BE2C (cell line): ENCODE measurements around the gene PCBP3.

Source experiments
- DNase-seq: peaks from one replicate; pipeline ENCODE4 v3.0.0-alpha.2; 2020
- H3K27me3 ChIP-seq: fragments of 250-450 bp; sonication (Bioruptor Pico); 2 replicates; pipeline ENCODE4 v1.5.1; 2020; ENCODE audit warnings: mild to moderate bottlenecking
- H3K36me3 ChIP-seq: fragments of 250-450 bp; sonication (Bioruptor Pico); 2 replicates; pipeline ENCODE4 v1.5.1; 2020; ENCODE audit warnings: mild to moderate bottlenecking
- H3K4me1 ChIP-seq: fragments of 250-450 bp; sonication (Bioruptor Pico); 2 replicates; pipeline ENCODE4 v1.5.1; 2020
- H3K4me3 ChIP-seq: 2 replicates; pipeline ENCODE4 v1.5.1; 2011; ENCODE audit warnings: low read depth, low read length
- H3K9me3 ChIP-seq: fragments of 250-450 bp; sonication (Bioruptor Pico); 2 replicates; pipeline ENCODE4 v1.5.1; 2020
- TF ChIP-seq, protein P1 (sequence below): IDR thresholded peaks from 2 replicates; pipeline ENCODE4 v1.5.1; 2012; ENCODE audit warnings: mild to moderate bottlenecking, low read depth, low read length

Gene PCBP3

GRCh38 chr21:45897191-45898027, 253.9 kb downstream of the PCBP3 start:
- no peaks in the 10 kb centered on the region for H3K27me3 ChIP-seq
- TF ChIP-seq, protein P1, sequence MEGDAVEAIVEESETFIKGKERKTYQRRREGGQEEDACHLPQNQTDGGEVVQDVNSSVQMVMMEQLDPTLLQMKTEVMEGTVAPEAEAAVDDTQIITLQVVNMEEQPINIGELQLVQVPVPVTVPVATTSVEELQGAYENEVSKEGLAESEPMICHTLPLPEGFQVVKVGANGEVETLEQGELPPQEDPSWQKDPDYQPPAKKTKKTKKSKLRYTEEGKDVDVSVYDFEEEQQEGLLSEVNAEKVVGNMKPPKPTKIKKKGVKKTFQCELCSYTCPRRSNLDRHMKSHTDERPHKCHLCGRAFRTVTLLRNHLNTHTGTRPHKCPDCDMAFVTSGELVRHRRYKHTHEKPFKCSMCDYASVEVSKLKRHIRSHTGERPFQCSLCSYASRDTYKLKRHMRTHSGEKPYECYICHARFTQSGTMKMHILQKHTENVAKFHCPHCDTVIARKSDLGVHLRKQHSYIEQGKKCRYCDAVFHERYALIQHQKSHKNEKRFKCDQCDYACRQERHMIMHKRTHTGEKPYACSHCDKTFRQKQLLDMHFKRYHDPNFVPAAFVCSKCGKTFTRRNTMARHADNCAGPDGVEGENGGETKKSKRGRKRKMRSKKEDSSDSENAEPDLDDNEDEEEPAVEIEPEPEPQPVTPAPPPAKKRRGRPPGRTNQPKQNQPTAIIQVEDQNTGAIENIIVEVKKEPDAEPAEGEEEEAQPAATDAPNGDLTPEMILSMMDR: no peak
- peaks cover 6% of the 10 kb centered on the region for H3K36me3 ChIP-seq
- DNase-seq: no peak
- no peaks in the 10 kb centered on the region for H3K9me3 ChIP-seq
- no peak overlapping the region for H3K4me3 ChIP-seq
- H3K4me1 ChIP-seq: peaks cover 10% of the 10 kb centered on the region

DNA sequence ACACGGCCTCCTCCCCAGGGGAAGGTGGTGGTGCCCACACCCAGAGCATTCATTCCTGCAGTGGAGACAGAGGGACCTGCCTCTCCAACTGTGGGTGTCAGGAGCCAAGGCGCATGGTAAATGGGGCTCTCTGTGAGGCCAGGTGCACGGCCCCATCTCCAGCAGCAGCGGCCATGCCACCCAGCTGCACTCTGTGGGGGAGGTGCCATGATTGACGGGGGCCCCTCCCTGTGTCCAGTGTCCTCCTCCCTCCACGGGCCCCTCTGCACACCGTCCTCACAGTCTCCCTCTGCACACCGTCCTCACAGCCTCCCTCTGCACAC, 254.5 kb downstream of the PCBP3 start:
- TF ChIP-seq, protein P1: no peak
- no peak for DNase-seq

DNA sequence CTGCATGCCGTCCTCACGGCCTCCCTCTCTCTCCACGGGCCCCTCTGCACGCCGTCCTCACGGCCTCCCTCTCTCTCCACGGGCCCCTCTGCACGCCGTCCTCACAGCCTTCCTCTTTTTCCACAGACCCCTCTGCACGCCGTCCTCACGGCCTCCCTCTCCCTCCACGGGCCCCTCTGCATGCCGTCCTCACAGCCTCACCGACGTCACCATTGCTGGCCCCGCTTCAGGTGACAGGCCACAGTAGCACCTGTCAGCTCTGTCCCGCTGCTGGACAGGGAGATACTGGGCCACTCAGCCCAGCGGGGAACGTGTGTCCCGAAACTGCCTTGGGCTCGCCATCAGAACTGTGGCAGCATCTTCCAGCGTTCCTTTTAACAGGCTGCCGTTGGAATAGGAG, 255.3 kb downstream of the PCBP3 start:
- Histone ChIP-seq H3K36me3 (peaks cover 6% of the 10 kb centered on the region), H3K9me3 (no peaks in the 10 kb centered on the region), H3K27me3 (no peaks in the 10 kb centered on the region), H3K4me3 (no peak overlapping the region), H3K4me1 (peaks cover 2% of the 10 kb centered on the region)
- DNase-seq: no peak
- TF ChIP-seq, protein P1: no peak

More for the DNA sequence above, 254.5 kb downstream of the PCBP3 start:
- H3K9me3 ChIP-seq: no peaks in the 10 kb centered on the region
- H3K4me3 ChIP-seq: no peak overlapping the region
- no peaks in the 10 kb centered on the region for H3K27me3 ChIP-seq
- H3K4me1 ChIP-seq: peaks cover 4% of the 10 kb centered on the region
- H3K36me3 ChIP-seq: peaks cover 6% of the 10 kb centered on the region

DNA sequence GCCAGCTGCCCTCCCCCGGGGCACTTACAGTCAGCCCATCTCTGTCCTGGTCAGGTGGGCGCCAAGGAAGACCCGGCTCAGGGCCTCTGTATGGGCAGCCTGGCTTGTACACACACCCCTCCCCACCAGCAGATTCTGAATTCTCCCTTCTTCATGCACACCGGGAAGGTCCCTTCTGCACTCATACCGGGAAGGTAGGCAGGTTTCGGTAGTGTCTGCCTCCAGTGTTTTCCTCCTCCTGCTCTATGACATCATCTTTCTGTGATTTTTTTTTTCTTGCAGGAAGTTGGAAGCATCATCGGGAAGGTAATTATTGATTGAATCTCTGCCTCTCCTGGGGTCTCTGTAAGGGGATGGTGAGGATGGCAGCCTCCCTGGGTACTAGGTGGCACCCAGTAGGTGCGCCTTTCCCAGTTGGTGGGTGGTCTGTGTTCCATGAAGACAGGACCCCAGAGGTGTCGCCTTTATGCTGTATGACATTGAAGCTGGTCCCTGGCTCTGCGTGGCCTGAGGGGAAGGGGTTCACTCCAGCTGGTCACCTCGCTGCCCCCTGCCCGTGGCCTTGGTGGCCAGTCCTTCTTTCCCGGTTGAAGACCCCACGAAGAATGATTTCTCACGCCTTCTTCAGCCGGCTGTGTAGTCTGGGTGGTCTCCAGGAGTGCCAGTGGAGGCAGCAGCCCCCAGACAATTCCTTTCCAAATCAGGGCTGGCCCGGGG, 255.9 kb downstream of the PCBP3 start:
- no peaks in the 10 kb centered on the region for H3K4me1 ChIP-seq
- DNase-seq: no peak
- peaks cover 7% of the 10 kb centered on the region for H3K36me3 ChIP-seq
- TF ChIP-seq, protein P1: no peak
- no peaks in the 10 kb centered on the region for H3K9me3 ChIP-seq
- H3K4me3 ChIP-seq: no peak overlapping the region
- no peaks in the 10 kb centered on the region for H3K27me3 ChIP-seq

- Histone ChIP-seq H3K4me3 (no peak overlapping the region), H3K27me3 (no peaks in the 10 kb centered on the region), H3K36me3 (peaks cover 11% of the 10 kb centered on the region), H3K4me1 (no peaks in the 10 kb centered on the region), H3K9me3 (no peaks in the 10 kb centered on the region)
- DNase-seq: no peak
- TF ChIP-seq, protein P1: no peak
Measured at GRCh38 chr21:45900034-45900868, 256.7 kb downstream of the PCBP3 start.
